Epithelial cell of esophagus (primary cell): ENCODE results near the gene ADARB2.

Experiments used
- DNase-seq: peaks from one replicate; pipeline ENCODE4 v3.0.0; 2010; ENCODE audit warnings: low read depth
- H3K4me3 ChIP-seq: 2 replicates; pipeline ENCODE4 v1.5.1; 2011; ENCODE audit warnings: mild to moderate bottlenecking, low read length, control low read depth
- CTCF ChIP-seq: IDR thresholded peaks from 2 replicates; pipeline ENCODE4 v1.5.1; 2011; ENCODE audit warnings: low read depth, mild to moderate bottlenecking, low read length, control low read depth, inconsistent platforms; ENCODE audit not compliant: insufficient read depth; ENCODE audit errors: missing control alignments

ADARB2 gene

GRCh38 chr10:1696106-1696505, 41.2 kb downstream of the ADARB2 start:
- no peak for TF ChIP-seq CTCF
- DNase-seq: no peak

GRCh38 chr10:1690086-1690485, 47.2 kb downstream of the ADARB2 start:
- no peak for DNase-seq
- no peak overlapping the region for H3K4me3 ChIP-seq
- no peak for TF ChIP-seq CTCF

More at GRCh38 chr10:1696106-1696505, 41.2 kb downstream of the ADARB2 start:
- H3K4me3 ChIP-seq: no peak overlapping the region

DNA sequence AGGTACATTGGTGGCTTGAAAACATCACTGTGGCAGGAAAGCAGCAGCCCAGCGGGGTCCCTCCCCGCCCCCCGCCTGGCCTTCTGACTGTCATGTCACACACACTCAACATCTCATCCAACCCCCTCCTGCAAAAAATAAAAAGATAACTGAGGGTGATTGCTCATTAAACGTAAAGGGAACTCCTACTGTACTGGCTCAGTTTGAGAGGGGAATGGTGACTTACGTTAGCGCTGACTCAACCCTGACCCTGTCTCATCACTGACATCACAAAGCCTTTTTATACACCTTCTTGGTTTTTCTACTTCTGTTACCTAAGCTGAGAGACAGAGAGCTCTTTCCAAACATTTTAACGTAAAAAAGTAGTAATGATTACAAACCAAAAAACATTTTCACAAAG, 48.8 kb downstream of the ADARB2 start:
- TF ChIP-seq CTCF: no peak
- no peak overlapping the region for H3K4me3 ChIP-seq
- no peak for DNase-seq

DNA sequence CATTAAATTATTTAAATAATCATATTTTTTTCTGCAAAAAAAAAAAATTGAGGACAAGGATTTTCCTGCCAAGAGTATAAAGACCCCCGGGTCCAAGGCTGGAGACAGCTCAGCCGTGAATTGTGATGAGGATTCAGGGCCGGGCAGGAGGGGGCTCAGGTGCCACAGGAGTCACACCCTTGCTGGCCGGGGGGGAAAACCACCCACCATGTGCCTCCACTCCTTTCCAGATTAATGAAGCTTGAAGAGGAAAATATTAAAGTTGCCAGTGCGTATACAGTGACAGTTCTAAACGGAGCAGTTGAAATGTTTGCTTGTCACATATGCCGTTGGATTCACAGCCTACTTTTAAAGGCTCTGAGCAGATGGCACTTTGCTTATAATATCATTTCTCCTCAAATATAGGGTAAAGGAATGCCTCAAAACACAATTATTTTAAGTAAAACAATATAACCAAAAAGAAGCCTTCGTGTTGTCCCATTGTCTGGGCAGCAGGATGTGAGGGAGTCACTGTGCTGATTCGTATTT, 49.6 kb downstream of the ADARB2 start:
- no peak for DNase-seq
- TF ChIP-seq CTCF: no peak
- H3K4me3 ChIP-seq: no peak overlapping the region

- no peak for TF ChIP-seq CTCF
- DNase-seq: no peak
- H3K4me3 ChIP-seq: no peak overlapping the region
Measured at GRCh38 chr10:1687190-1687589, 50.1 kb downstream of the ADARB2 start.

DNA sequence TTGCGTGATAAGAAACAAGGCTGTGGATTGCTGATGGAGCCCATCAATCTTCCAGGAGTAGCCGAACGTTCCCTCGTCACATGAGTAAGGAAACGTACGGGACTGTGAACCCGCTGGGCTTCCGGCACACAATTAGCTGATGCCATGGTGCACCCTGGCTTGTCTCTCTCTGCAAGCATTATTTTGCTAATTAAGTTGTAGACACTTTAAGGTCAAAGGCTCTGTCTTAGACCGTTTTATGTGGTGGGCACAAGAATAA, 50.9 kb downstream of the ADARB2 start:
- no peak overlapping the region for H3K4me3 ChIP-seq
- no peak for DNase-seq
- no peak for TF ChIP-seq CTCF

GRCh38 chr10:1685699-1686490, 51.4 kb downstream of the ADARB2 start:
- no peak overlapping the region for H3K4me3 ChIP-seq
- no peak for TF ChIP-seq CTCF
- DNase-seq: no peak
